HG03025 (cell line): Measurements from ENCODE around the gene MED7.
"Not testable (repeated sequence)": the region's sequence is repeated elsewhere in the genome, so short reads cannot be mapped to it uniquely, and the experiment has no call there.

ENCODE experiments used
- ATAC-seq: cut with Tn5 transposase; IDR thresholded peaks from one replicate; pipeline ENCODE4 v1.9.1; 2021; ENCODE audit warnings: mild to moderate bottlenecking, moderate library complexity; ENCODE audit not compliant: unreplicated experiment, low FRiP score

The MED7 gene

GRCh38 chr5:157142317-157143126, at the start of gene MED7:
Gene MED7 (minus strand): TSS chr5:157142865. CDS start chr5:157139431, 3,434 bp downstream.
- peak; percentile 100 for ATAC-seq

DNA sequence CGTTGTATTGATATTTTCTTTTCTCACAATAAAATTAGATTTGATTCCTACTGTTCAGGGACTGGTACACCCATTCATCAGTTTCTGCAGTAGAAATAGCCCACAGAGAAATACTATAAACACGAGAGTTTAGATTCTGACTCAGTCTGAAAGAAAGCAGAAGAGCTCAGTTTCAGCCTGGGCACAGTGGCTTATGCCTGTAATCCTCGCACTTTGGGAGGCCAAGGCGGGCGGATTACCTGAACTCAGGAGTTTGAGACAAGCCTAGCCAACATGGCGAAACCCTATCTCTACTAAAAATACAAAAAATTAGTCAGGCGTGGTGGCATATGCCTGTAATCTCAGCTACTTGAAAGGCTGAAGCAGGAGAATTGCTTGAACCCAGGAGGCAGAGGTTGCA, 46.6 kb upstream of the MED7 start:
- ATAC-seq = peak; percentile 83

DNA sequence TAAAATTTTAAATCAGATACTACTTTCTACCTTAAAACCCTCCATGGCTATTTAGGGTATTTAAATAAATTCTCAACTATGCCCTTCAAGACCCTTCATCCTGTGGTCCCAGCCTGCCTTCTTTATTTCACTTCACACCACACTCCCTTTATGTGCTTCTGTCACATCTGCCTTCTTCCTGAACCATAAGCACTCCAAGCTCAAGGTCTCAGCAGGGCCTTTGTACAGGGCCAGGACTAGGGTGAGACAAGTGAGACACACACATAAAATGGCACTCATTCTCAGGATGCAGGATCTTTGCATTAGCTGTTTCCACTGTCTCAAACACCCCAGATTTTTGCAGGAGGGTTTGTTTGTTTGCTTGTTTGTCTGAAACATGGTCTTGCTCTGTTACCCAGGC, 45.6 kb upstream of the MED7 start:
- no peak for ATAC-seq

DNA sequence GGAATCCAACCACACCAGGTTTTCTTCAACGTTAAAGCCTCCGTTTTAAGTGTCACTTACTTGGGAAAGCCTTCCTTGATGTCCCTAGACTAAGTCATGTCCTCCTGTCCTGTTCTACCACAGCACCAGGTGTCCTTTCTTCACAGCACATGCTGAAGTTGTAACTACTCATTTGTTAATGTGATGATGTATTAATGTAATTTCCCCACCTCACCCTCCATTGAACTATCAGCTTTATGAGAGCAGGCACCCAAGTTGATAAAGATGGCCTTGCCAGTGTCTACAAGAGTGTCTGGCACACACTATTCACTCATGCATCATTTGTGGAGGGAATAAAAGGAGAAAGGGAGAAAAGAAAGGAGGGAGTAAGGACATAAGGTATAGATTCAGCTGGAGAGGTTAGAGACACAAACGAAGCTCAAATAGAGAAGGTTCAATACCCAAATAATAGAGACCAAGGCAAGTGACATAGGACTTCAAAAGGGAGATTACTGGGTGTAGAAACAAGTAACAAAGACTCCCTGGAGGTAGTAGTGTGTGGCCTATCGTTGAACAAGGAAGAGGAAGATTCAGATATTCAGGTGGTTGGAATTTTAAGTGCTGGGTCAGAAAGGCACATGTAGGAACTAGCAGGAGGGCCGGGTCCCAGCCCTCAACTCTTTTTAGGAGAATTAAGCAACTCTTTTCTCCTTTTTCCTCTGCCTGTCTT, 44.5 kb upstream of the MED7 start:
- ATAC-seq = no peak

DNA sequence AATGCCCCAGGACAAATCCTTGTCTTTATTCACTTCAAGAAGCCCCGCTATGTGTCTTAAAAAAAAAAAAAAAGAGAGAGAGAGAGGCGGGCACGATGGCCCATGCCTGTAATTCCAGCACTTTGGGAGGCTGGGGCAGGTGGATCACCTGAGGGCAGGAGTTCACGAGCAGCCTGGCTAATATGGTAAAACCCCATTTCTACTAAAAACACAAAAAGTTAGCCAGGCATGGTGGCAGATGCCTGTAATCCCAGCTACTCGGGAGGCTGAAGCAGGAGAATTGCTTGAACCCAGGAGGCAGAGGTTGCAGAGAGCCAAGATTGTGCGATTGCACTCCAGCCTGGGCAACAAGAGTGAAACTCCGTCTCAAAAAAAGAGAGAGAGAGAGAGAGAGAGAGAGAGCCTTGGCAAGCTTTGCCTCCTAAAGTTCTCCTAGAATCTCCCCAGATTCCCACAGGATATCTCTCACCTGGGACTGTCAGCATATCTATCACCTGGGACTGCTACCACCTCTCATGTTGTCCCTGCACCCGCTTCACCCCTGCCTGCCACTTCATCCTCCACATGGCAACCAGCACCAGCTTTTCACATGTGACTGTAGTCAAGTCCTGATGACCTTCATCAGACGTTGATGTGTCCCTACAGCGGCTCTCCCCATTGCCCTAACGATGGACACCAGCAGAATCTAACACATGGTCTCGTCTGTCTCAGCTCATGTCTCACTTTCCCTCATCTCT, 43.8 kb upstream of the MED7 start:
- no peak for ATAC-seq

GRCh38 chr5:157185122-157185521, 42.5 kb upstream of the MED7 start:
- not testable (repeated sequence) for ATAC-seq

- ATAC-seq = no peak
These were observed 41.5 kb upstream of the MED7 start for GRCh38 chr5:157184117-157184670.

DNA sequence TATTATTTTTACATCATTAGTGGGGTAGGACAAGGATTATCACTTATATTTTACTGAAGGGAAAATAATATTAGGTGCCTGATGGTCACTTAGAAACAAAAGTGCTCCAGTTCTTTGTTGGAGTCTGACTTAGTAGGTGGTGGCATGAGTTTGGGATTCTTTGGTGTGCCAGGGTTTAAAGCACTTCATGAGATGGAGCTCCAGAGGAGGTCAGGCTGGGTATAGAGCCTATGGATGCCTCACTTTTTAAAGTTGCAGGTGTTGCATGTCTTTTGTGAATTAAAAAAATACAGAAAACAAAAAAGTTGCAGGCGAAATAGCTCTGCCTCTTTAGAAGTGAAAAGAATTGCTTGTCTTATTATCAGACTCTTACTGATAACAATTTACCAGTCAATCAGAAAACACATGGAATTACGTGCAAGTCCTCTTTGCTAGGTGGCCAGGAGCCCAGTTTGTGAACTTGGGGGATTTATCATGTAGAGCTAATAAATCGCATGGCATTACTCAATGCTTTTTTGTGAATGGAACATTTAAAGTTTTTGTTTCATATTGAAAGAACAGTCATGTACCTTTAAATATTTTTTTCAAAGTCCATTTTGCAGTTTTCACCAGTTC, 39.6 kb upstream of the MED7 start:
- ATAC-seq = no peak

DNA sequence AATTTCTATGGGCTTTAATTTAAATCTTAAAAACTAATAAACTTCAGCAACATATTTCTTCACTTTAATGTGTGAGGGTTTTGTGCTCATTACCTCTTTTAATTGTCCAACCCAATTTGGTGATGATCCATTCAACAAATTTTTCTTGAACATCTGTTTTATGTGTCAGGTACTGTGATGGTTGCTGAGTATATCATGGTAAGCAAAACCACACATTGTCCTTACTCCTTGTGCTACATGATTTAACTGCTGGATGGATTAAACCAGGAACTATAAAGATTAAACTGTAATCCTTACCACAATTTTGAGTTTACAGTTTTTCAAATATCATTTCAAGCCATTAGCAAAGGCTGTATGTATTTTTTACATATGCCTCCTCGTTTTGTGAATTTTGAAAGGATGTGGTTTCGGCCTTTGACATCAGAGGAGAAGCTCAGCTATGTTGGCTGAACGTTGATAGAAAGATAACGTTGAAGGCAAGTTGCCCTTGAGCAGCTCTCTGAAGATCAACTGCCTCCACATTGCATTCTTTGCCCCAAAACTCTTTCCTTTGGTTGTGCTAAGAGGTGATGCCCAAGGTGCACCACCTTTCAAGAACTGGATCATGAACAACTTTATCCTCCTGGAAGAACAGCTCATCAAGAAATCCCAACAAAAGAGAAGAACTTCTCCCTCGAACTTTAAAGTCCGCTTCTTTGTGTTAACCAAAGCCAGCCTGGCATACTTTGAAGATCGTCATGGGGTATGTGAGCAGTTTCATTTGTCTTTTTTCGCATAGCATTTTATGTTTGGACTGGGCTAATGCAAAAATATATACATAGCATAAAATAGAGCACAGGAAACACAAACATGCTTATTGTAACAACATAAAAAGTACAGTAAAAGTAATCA, 38.0 kb upstream of the MED7 start, which contains the start of gene ITK:
ITK (plus strand) TSS at position 467 of the 891 bp plus-strand sequence; CDS start at position 605, 138 bp downstream.
- ATAC-seq = no peak

DNA sequence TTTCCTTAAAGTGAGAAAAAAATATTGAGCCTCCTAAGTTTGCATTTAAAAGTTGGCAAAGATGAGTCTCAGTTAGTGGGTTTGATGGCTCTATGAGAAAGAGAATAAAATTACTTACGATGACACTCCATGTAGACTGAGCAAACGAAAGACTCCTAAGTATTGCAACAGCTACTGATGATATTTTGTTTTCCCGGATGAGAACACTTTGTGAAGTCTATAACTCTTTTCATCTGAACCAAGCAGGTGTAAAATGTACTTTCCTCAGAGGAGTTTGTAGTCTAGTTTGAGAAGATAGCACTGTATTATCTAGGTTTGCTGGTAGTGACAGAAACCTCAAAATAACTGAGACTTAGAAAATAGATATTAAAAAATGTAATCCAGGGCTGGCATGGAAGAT, 36.3 kb upstream of the MED7 start:
- no peak for ATAC-seq

- ATAC-seq = no peak
These were observed 35.3 kb upstream of the MED7 start for GRCh38 chr5:157177953-157178352.

DNA sequence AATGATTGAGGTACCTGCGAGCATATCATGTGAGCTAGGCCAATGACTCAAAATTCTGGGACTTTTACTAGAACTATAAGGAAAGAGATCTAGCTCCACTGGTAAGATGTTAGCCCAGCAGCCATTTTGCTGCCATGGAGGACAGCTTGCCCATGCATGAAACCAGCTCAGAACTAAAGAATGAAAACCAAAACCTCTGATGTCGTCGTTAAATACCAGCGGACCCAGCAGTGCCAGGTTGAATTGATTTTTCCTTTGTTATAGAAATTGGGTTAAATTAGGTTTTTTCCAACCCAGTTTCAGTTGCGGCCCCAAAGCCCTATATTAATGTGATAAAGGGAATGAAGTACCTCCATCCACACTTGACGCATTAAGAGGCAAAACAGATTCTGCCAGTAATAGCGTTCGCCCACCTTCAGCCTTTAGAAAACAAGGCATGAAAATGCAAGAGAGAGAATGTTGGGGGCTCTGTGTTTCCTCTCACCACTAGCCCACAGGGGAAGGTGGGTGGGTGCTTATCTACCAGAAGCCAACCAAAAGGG, 32.5 kb upstream of the MED7 start:
- ATAC-seq = no peak

DNA sequence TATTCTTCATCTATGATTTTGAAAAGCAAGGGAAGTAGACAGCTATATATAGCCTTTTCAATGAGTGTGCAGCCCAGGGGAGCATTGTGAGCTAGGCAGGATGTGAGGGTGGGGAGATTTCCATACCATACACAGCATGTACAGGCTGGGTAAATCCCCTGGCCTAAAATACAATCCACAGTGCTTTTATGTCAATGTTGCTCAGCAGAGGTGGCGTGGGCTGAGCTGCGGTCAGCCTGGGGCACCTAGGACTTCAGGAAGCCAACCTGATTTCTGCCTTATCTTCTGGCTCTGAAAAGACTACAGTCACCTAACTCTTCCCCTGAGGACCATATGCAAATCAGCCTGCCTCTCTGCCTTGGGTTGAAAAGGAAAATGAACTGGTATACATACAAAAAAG, 29.7 kb upstream of the MED7 start:
- ATAC-seq = peak; percentile 97

- ATAC-seq = no peak
These were observed 25.6 kb upstream of the MED7 start for GRCh38 chr5:157168286-157168685.

DNA sequence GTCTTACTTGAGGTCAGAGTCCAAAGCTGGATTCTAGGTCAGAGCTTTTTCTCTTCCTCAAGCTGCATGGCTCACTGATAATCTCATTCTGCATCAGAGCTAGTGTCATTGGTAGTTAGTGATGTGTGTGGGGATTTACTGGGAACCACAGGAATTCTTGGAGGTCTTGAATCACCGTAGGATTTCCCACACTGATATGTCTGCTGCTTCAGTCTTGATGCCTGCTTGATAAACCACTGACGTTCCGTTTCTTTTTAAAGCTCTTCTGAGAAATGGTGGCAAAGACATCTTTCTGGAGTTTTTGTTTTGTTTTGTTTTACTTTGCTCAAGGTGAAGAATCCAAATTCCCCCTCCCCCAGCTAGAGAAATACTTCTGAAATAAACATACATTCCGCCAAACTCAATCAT, 24.6 kb upstream of the MED7 start:
- ATAC-seq = no peak

DNA sequence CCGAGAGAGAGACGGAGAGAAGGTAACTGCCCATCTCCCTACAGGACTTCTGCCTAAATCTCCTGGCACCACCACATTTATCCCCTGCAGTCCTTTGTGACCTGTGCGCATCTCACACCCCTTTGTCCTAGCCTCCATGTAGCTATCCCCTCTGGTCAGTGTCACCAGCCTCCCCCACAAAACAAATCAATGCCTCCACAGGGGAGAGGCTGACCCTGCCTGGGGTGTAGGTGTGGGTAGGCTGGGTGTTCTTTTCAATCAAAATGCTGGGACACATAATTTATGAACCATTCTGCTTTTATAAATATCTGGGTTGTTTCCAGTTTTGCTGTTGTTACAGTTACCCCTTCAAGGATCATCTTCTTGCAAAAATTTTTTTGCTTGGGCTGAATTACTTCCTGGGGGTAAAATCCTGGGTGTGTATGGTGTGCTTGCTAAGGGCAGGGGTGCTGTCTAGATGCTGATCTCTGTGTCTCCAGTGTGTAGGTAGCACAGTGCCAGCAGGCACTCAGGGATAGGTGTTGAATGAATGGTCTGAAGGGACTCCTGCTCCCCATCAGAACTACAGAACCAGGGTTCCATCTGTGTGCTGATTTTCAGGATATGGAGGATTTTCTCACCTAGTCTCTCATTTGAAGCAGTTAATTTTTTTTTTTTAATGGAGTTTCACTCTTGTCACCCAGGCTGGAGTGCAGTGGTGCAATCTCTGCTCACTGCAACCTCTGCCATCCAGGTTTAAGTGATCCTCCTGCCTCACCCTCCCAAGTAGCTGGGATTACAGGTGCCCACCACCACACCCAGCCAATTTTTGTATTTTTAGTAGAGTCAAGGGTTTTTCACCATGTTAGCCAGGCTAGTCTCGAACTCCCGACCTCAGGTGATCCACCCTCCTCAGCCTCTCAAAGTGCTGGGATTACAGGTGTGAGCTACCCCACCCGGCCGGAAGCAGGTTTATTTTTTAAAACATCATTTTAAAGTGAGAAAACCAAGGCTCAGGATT, 23.8 kb upstream of the MED7 start, which contains the start of gene GARIN3:
GARIN3 (minus strand) TSS at position 51 of the 1,000 bp plus-strand sequence. CDS start 96 bp downstream, outside the sequence.
- ATAC-seq = no peak

GRCh38 chr5:157165668-157166067, 23.0 kb upstream of the MED7 start:
- no peak for ATAC-seq

- ATAC-seq = no peak
These were observed 22.6 kb upstream of the MED7 start for GRCh38 chr5:157165261-157165660.
